NCI-H2227 (cell line): Measurements from ENCODE around the gene NTRK3.

ENCODE experiments used
- DNase-seq: peaks from one replicate; lab custom pipeline; 2025; ENCODE audit not compliant: unreplicated experiment; lab: John Stamatoyannopoulos, UW

Gene NTRK3

GRCh38 chr15:88256279-88257230 lies at the start of gene NTRK3:
Gene NTRK3, minus strand, starts transcription at chr15:88256739. Its CDS starts 586 bp downstream, at chr15:88256153.
- DNase-seq, result peak; percentile 15

GRCh38 chr15:88303395-88303794 lies 46.9 kb upstream of the NTRK3 start:
- no peak for DNase-seq

GRCh38 chr15:88302373-88302772 lies 45.8 kb upstream of the NTRK3 start:
- no peak for DNase-seq

- no peak for DNase-seq
These were observed 44.8 kb upstream of the NTRK3 start for GRCh38 chr15:88301311-88301710.

- DNase-seq, result no peak
These were observed 44.3 kb upstream of the NTRK3 start for GRCh38 chr15:88300861-88301260.

GRCh38 chr15:88300089-88300488 lies 43.5 kb upstream of the NTRK3 start:
- no peak for DNase-seq

GRCh38 chr15:88299497-88299896 lies 43.0 kb upstream of the NTRK3 start:
- DNase-seq, result no peak

- no peak for DNase-seq
These were observed 32.1 kb upstream of the NTRK3 start for GRCh38 chr15:88288661-88289060.

- no peak for DNase-seq
These were observed 31.7 kb upstream of the NTRK3 start for GRCh38 chr15:88288206-88288605.

- no peak for DNase-seq
These were observed 27.9 kb upstream of the NTRK3 start for GRCh38 chr15:88284318-88284998.

- no peak for DNase-seq
These were observed 26.1 kb upstream of the NTRK3 start for GRCh38 chr15:88282614-88283013.

- no peak for DNase-seq
These were observed 20.4 kb upstream of the NTRK3 start for GRCh38 chr15:88276821-88277410.

- DNase-seq, result no peak
These were observed 19.3 kb upstream of the NTRK3 start for GRCh38 chr15:88275804-88276203.

- peak; percentile 49 for DNase-seq
These were observed 18.3 kb upstream of the NTRK3 start for GRCh38 chr15:88274553-88275460.

- no peak for DNase-seq
These were observed 15.9 kb upstream of the NTRK3 start for GRCh38 chr15:88272421-88272820.

- DNase-seq, result no peak
These were observed 13.0 kb upstream of the NTRK3 start for GRCh38 chr15:88269356-88270062.

GRCh38 chr15:88267720-88268119 lies 11.2 kb upstream of the NTRK3 start:
- DNase-seq, result no peak

GRCh38 chr15:88266170-88266569 lies 9.6 kb upstream of the NTRK3 start:
- DNase-seq, result no peak

GRCh38 chr15:88264622-88265021 lies 8.1 kb upstream of the NTRK3 start:
- no peak for DNase-seq

- DNase-seq, result no peak
These were observed 5.5 kb upstream of the NTRK3 start for GRCh38 chr15:88262064-88262463.
